ENCODE results near the gene SLFN14. TPM values are rescaled to one million over a fixed set of nuclear protein-coding genes. Genes with fewer than 3 reads are reported as not detected.
A peak's percentile ranks its signal among the peaks of the same experiment; 100 is the strongest.

Gene SLFN14
- total and polyA plus RNA-seq, 7 donors = 0.01 to 0.12 TPM; not detected in 5

DNA sequence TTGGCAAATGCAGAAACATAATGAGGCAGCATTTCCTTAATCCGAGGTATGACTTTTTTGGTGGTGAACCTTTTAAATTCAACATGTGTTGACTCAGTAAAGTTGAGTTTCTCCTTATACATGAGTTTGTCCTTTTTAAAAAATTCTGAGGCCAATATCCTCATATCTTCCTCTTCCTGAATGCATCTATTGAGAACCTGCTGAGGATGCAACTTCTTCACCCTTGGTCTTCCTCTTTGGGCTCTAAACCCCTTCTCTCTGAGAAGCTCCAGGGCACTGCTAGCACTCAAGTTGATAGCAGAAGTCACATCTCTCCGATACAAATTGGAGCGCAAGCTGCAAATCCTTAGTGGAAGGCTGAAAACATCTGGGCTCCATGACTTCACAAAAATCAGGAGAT, 3.3 kb downstream of the SLFN14 start:
- H3K27ac ChIP-seq = no peak overlapping the region
- ATAC-seq = no peak

DNA sequence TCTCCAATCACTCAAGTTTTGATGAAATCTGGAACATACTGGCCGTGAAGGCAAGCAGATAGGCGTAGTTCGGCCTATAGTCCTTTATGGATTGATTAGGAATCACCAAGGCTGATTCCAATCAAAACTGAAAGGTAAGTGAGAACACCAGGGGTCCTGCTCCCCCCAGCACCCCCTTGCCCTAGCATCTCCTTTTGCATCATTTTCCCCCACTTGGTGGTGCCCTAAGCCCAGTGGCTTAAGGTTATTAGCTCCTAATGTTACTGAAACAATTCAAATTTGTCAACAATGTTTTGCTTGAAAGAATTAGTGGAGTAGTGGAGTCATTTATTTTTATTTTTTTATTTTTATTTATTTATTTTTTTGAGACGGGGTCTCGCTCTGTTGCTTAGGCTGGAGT, 4.9 kb downstream of the SLFN14 start:
- DNase-seq (no peak), ATAC-seq (no peak)
- H3K27ac ChIP-seq = no peak overlapping the region
- H3K4me3 ChIP-seq = no peak overlapping the region
- peak; percentile 26 for TF ChIP-seq CTCF (IDR thresholded peaks at IDR 0.05)
- no peaks in the 10 kb centered on the region for H3K36me3 ChIP-seq (ENCODE audit: insufficient read depth in 1 of 2, low read depth in 1 of 2)
- H3K27me3 ChIP-seq (ENCODE audit: insufficient read depth in 3 of 3, low read length in 2 of 3) = peaks cover 0 to 8% (median 0%) of the 10 kb centered on the region in 3 donors
- intact Hi-C loops (cut with DNase I) = no loop called here
- WGBS, 3 donors = 82 to 88% (median 84%) methylated on average over 5 of the region's 5 CpGs
- no peaks in the 10 kb centered on the region for H3K4me1 ChIP-seq
- no peaks in the 10 kb centered on the region for H3K9me3 ChIP-seq

More for the DNA sequence above, 3.3 kb downstream of the SLFN14 start:
- DNase-seq = no peak
- intact Hi-C loops (cut with DNase I) = no loop called here
- no peaks in the 10 kb centered on the region for H3K9me3 ChIP-seq
- H3K4me3 ChIP-seq = no peak overlapping the region
- no peak for TF ChIP-seq CTCF (IDR thresholded peaks at IDR 0.05)
- no peaks in the 10 kb centered on the region for H3K4me1 ChIP-seq
- H3K27me3 ChIP-seq (ENCODE audit: insufficient read depth in 3 of 3, low read length in 2 of 3) = no peaks in the 10 kb centered on the region
- H3K36me3 ChIP-seq (ENCODE audit: insufficient read depth in 1 of 2, low read depth in 1 of 2) = no peaks in the 10 kb centered on the region
- WGBS, 3 donors = 82 to 87% (median 86%) methylated on average over 3 of the region's 3 CpGs

- 69 to 74% (median 71%) methylated on average over 5 of the region's 5 CpGs for WGBS, 3 donors
- Histone ChIP-seq H3K36me3 (ENCODE audit: insufficient read depth in 1 of 2, low read depth in 1 of 2) (no peaks in the 10 kb centered on the region), H3K27ac (no peak overlapping the region), H3K9me3 (no peaks in the 10 kb centered on the region), H3K27me3 (ENCODE audit: insufficient read depth in 3 of 3, low read length in 2 of 3) (peaks cover 0 to 11% (median 0%) of the 10 kb centered on the region in 3 donors), H3K4me3 (no peak overlapping the region), H3K4me1 (no peaks in the 10 kb centered on the region)
- no peak for TF ChIP-seq CTCF (IDR thresholded peaks at IDR 0.05)
- intact Hi-C loops (cut with DNase I) = no loop called here
- ATAC-seq (no peak), DNase-seq (no peak)
These were observed 6.0 kb downstream of the SLFN14 start for GRCh38 chr17:35554668-35555067.

DNA sequence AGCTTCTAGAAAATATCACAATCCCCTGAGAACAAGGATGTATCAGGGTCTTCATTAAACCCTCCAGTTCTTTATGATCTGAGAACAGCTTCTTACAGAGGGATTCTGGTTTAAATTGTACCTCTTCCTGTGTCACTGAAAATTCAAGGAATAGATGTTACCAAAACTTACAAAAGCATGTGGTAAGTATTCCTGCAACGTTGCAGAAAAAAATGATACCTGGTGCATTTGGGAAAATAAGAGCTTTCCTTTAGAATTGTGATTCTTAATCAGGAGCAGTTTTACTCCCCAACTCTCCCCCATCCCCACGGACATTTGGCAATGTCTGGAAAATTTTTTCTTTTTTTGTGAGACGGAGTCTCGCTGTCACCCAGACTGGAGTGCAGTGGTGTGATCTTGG, 7.3 kb downstream of the SLFN14 start:
- 64 to 79% (median 66%) methylated on average over 4 of the region's 4 CpGs for whole genome bisulfite sequencing, 3 donors
- Histone ChIP-seq H3K4me3 (no peak overlapping the region), H3K27ac (no peak overlapping the region), H3K4me1 (no peaks in the 10 kb centered on the region), H3K9me3 (no peaks in the 10 kb centered on the region), H3K36me3 (ENCODE audit: insufficient read depth in 1 of 2, low read depth in 1 of 2) (no peaks in the 10 kb centered on the region), H3K27me3 (ENCODE audit: insufficient read depth in 3 of 3, low read length in 2 of 3) (peaks cover 0 to 11% (median 0%) of the 10 kb centered on the region in 3 donors)
- no peak for DNase-seq
- TF ChIP-seq CTCF (IDR thresholded peaks at IDR 0.05) = no peak
- no peak for ATAC-seq
- intact Hi-C loops (cut with DNase I) = no loop called here

- Histone ChIP-seq H3K36me3 (ENCODE audit: insufficient read depth in 1 of 2, low read depth in 1 of 2) (no peaks in the 10 kb centered on the region), H3K27ac (no peak overlapping the region), H3K9me3 (no peaks in the 10 kb centered on the region), H3K4me1 (no peaks in the 10 kb centered on the region), H3K4me3 (no peak overlapping the region), H3K27me3 (ENCODE audit: insufficient read depth in 3 of 3, low read length in 2 of 3) (peaks cover 0 to 11% (median 0%) of the 10 kb centered on the region in 3 donors)
- intact Hi-C loops (cut with DNase I) = no loop called here
- WGBS, 3 donors = 47 to 63% (median 50%) methylated on average over 1 of the region's 1 CpG
- TF ChIP-seq CTCF (IDR thresholded peaks at IDR 0.05) = no peak
- no peak for ATAC-seq
- DNase-seq = no peak
These were observed 11.6 kb downstream of the SLFN14 start for GRCh38 chr17:35548978-35549377.
